ENCODE data around the gene CBLN3.

Gene CBLN3

GRCh38 chr14:24378981-24379906 is 50.2 kb downstream of the CBLN3 start:
- DNase-seq, result no peak

- DNase-seq, result no peak
Measured at GRCh38 chr14:24378327-24378726, 51.1 kb downstream of the CBLN3 start.

- no peak for DNase-seq
Measured at GRCh38 chr14:24377657-24378056, 51.8 kb downstream of the CBLN3 start.

- DNase-seq, result no peak
Measured at GRCh38 chr14:24377126-24377525, 52.3 kb downstream of the CBLN3 start.

All from CD4-positive, alpha-beta T cell treated with Interferon gamma for 1 hour (primary cell).